ENCODE results near the gene C1orf115.
"Not testable (repeated sequence)": the region's sequence is repeated elsewhere in the genome, so short reads cannot be mapped to it uniquely, and the experiment has no call there.

C1orf115 gene

DNA sequence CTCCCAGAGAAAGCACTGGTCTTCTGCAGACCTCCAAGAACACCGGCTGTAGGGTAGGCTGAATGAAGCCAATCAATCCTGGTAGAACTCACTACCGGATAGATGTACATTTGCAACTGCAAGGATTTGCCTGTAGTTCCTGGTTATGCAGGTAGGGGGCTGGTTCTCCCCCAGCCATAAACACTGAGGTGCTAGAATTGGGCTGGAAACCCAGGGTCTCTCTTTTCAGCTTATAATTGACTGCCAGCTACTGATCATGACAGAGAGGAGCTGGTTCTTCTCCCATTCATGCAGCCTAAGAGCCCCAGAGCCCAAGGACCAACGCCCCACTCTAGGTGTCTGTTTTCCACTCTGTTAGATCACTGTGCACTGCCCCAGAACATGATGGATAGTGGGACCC is 36.5 kb downstream of the C1orf115 start:
- no peak for DNase-seq (ENCODE audit: low spot score)

DNA sequence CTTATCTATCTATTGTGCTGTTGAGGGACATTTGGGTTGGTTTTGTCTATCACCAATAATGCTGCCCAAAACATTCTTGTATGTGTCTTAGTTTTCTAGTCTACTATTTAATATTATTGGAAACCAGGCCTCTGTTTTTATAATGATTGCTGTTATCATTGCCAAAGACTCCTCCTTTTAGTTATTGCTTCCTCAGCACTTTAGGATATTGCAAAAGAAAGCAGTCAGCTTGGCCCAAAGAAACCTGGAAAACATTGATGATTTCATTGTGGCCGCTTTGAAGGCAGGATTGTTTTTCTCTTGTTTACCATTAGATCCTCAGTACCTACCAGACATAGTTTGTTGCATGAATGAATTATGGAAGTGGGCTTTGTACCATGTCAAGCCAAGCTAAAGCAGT is 37.4 kb downstream of the C1orf115 start:
- no peak for DNase-seq (ENCODE audit: low spot score)

DNA sequence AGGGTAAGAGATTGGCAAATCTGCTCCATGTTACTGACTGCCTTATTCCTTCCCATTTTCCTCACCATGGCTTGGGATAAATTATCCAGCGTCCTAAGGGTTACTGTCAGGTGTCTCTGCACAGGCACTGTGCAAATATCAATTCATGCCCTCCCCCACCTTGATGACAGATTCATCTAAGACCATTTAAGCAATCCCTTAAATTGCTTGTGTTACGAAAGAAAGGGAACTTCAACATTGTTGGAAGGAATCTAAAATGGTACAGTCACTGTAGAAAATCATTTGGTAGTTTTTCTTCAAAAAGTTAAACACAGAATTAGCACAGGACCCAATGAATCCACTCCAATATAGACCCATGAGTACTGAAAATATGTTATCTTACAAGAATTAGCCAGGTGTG is 40.3 kb downstream of the C1orf115 start:
- DNase-seq (ENCODE audit: low spot score): no peak

DNA sequence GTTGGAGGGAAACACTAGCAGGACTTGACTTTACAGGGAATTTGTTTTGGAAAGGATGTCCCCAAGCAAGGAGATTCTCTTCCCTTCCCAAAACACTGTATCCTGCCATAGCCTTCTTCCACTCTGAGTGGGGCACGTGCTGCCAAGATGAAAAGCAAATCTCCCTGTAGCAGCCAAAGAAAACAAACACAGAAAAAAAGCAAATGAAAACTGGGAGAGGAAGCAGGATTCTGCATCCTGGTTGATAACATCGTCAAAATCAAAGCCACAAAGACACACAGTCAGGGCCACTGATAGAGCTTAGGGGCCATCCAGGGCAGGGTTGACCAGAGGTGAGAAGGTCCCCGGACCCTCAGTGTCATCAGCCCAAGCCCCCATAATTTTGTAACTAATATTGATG is 42.0 kb downstream of the C1orf115 start:
- no peak for DNase-seq (ENCODE audit: low spot score)

DNA sequence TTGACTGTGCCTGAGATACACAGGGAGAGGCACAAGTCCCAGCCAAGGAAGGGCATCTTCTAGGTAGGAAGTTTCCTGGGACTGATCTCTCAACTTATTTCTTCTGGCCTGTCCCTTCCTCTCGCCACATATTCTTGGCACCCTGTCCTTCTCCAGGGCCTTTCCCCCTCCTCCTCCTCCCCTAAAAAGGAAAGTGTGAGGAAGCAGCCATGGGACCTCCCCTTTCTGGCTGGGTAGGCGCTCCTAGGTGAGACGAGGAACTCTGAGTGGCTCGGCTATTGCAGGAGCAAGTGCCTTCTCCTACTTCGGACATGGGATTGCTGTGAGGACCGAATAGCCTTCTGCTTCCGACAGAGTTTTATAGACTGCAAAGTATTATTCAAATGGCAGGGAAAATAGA is 42.5 kb downstream of the C1orf115 start:
- DNase-seq (ENCODE audit: low spot score): no peak

DNA sequence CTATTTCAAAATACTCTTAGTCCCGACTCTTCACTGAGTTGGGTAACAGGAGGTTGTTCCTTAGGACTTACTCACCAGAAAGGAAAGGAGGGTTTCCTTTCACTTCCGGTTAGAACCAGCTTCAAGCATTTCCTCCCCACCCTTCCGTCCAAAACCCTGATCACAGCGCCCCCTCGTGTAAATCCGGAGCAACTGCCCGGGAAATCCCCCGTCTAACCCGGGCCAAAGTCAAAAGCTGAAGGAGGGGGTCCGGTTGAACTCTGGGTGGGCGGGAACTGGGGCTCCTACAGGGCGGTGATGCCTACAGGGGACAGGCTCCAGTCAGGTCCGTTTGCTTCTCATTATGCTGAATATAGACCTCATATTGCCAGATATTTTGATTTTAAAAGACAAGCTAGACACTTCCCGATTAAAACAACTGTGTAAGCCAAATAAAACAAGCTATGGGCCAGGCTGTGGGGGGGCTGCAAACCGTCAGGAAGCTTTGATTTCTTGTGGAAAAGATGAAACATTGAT is 43.0 kb downstream of the C1orf115 start:
- peak; percentile 80 for DNase-seq (ENCODE audit: low spot score)

DNA sequence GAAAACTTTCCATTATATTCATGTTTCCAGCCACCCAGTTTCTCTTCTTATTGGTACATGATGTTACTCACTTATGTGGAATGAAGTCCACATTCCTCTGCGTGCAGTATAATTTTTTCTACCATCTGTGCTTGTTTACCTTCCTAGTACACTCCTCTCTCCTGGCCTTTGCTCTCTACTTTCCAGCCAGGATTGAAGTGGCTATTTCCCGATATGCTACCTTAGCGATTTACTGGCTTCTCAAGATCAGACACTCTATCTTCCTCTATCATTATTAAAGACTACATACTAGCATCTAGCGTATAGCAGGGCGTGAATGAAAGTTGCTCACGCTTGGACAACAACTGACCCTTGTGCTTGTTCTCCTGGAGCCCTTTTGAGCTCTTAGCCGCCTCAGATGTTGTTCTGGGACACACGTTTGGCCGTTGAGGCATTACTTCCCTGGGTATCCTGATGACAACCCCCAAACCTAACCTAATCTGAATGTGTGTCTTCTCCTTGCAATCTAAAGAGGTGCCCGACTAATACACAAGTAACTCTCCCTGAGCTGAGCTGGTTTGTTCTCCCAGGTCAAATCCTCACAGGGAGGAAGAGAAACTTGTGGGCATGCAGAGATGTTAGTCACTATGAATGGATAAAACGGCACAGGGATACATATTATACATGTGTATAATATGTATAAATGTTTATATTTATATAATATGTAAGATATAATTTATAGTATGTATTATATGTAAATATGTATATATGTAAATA is 44.6 kb downstream of the C1orf115 start:
- DNase-seq (ENCODE audit: low spot score): no peak

DNA sequence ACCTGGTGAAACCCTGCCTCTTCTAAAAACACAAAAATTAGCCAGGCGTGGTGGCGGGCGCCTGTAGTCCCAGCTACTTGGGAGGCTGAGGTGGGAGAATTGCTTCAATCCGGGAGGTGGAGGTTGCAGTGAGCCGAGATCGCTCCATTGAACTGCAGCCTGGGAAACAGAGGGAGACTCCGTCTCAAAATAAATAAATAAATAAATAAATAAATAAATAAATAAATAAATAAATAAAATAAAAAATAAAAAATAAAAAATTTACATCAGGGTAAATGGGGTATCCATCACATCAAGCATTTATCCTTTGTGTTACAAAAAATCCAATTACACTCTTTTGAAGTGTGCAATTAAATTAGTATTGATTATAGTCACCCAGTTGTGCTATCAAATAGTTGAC is 46.1 kb downstream of the C1orf115 start:
- not testable (repeated sequence) for DNase-seq (ENCODE audit: low spot score)

DNA sequence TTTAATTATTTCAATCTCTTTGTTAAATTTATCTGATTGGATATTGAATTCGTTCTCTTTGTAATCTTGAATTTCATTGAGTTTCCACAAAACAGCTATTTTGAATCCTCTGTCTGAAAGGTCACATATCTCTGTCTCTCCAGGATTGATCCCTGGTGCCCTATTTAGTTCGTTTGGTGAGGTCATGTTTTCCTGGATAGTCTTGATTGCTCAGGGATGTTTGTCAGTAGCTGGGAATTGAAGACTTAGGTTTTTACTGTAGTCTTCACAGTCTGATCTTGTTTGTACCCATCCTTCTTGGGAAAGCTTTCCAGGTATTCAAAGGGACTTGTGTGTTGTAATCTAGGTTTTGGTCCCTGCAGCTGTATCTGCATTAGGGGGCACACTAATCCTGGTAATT is 51.2 kb downstream of the C1orf115 start:
- no peak for DNase-seq (ENCODE audit: low spot score)

DNA sequence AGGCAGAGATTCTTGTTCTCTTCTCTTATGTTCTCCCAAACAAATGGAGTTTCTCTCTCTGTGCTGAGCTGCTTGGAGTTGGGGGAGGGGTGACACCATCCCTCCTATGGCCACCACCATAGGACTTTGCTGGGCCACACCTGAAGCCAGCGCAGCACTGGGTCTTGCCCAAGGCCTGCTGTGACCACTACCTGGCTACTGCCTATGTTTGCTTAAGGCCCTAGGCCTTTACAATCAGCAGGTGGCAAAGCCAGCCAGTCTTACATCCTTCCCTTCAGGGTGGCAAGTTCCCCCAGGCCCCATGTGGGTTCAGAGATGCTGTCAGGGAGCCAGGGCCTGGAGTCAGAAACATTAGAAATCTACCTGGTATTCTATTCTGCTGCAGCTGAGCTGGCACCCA is 51.7 kb downstream of the C1orf115 start:
- DNase-seq (ENCODE audit: low spot score): no peak

DNA sequence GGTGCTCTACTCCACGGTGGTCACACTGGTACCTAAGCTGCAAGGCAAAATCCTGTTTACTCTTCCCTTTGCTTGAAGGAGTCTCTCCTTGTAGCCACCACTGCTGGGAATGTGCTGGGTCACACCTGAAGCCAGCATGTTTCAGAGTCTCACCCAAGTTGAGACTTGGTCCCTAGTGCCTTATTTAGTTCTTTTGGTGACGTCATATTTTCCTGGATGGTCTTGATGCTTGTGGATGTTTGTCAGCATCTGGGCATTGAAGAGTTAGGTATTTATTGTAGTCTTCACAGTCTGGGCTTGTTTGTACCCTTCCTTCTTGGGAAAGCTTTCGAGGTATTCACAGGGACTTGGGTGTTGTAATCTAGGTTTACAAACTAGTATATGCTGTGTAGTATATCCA is 52.4 kb downstream of the C1orf115 start:
- no peak for DNase-seq (ENCODE audit: low spot score)

DNA sequence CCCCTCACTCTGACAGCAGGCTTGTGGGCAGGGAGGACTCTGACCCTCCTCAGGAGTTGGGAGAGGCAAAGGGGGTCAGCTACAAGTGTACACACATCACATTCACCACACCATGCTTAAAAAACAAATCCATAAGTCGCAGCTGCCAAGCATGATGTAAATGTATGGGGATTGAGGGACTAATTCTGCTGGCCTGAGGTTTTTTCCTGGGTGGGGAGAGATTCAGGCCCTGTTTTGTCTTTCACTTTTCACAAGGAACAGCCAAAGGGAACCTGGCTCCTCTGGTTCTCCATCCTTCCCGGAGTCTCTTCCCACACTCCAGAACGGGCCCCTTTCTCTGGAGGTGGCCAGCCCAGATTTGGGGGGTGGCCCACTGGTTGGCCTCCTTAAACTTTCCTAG is 56.7 kb downstream of the C1orf115 start:
- no peak for DNase-seq (ENCODE audit: low spot score)

DNA sequence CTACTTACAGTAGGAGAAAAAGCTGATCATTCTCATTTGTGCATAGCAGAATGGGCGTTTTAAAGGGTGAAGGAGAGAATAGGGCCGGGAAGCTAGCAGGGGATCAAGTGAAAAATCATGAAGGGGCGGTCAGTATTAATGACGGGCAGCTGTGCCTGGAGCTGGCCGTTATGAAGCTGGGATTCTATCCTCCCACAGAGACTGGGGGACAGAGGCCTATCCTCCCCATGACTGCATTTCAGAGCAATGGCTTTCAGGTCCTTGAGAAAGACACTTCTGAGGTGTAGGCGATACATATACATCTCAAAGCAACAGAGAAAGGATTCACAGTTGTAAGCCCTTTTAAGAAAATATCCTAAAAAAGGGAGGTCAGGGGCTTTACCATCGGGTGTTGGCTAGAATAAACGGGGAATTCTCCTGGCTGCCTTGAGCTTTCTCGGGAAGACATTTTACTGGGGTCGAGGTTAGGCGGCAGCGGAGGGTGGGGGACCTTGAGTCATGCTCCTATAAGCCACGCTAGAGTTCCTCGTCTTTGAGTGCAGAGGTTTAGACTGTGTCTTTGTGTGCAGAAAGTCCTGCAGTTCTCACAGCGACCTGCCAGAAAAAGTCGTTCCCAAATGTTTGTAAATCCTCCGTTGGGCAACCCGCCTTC is 57.4 kb downstream of the C1orf115 start:
- DNase-seq (ENCODE audit: low spot score): no peak

DNA sequence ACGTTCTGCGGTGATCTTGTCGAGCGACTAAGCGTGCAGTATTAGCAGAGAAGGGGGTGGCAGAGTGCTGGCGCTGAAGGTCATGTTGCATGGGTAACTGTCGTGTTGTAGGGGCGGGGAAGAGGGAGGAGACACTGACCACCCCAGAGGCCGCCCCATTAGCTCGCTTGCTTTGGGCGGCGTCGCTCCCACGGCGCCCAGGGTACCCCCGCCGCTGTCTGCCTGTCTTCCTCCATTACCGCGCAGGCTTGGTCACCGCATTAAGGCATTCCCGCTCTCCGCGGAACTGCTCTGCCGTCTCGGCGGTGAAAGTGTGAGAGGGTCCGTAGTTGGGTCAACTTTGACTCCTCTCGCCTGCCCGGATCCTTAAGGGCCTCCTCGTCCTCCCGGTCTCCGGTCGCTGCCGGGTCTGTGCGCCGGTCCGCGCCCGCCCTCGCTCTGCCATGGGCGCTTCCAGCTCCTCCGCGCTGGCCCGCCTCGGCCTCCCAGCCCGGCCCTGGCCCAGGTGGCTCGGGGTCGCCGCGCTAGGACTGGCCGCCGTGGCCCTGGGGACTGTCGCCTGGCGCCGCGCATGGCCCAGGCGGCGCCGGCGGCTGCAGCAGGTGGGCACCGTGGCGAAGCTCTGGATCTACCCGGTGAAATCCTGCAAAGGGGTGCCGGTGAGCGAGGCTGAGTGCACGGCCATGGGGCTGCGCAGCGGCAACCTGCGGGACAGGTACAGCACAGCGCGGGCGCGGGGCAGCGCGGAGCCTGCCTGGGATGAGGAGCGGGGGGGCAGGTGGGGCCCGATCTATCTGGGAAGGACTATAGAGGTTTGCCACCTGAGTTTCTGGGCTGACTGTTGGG is 58.1 kb downstream of the C1orf115 start, which contains the start of gene MTARC2:
Gene MTARC2 (plus strand): TSS at position 234 of the 846 bp plus-strand sequence. CDS start 210 bp downstream, at position 444.
- peak; percentile 83 for DNase-seq (ENCODE audit: low spot score)
